ENCODE results near the gene UST. TPM values are rescaled to one million over a fixed set of nuclear protein-coding genes. Genes with fewer than 3 reads are reported as not detected.

The UST gene
- total and polyA plus RNA-seq, 2 of the 8 experiments (the other 6 are each of a cell fraction or from before 2014, with no cell fraction given): 13.5 to 34.5 TPM

DNA sequence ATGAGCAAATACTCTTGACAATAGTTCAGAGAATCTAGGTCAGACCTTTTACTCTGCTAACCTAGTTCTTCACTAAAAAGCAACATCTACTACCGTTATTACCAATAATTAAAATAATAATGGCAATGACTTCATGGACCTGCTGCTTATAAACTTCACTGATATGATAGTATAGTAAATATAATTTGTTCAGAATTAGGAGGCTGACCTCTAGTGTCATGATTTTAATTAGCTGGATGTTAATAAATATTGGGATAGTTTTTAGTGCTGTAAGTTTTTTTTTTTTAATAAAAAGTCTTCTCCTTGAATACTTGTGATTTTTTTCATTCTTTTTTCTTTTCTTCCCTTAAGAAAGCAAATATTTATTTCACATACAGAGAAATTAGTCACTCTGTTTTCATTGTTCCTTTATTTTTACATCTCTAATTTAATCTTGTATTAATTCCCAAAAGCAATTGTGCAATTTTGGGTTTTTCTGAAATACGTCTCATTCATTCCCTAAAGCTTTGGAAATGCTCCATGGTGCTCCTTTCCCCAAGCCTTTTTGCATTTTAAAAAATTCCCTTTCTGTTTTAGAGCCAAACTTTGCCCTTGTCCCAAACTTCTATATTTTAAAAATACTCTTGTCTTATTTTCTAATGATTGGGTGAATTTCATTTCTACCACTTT lies 46.6 kb upstream of the UST start:
- no peak overlapping the region for H3K4me2 ChIP-seq (ENCODE audit: insufficient read depth in 1 of 2, low read depth in 2 of 2, low read length in 2 of 2)
- H3K79me1 ChIP-seq (ENCODE audit: low read depth, low read length): no peaks in the 10 kb centered on the region
- ChIA-PET POLR2A (ENCODE audit: partially characterized antibody) (no interaction called here), CTCF (ENCODE audit: partially characterized antibody) (interaction anchor here (1.0 kb wide), 1 partner anchor 73 kb away, joined by 3 read pairs; no protein-coding TSS in a partner anchor)
- H4K5ac ChIP-seq (ENCODE audit: insufficient read length, low read depth, low read length): no peak overlapping the region
- no peak overlapping the region for H2AFZ ChIP-seq (ENCODE audit: low read length)
- no peaks in the 10 kb centered on the region for H3K23me2 ChIP-seq (ENCODE audit: low read depth, low read length)
- TF ChIP-seq, protein P1, sequence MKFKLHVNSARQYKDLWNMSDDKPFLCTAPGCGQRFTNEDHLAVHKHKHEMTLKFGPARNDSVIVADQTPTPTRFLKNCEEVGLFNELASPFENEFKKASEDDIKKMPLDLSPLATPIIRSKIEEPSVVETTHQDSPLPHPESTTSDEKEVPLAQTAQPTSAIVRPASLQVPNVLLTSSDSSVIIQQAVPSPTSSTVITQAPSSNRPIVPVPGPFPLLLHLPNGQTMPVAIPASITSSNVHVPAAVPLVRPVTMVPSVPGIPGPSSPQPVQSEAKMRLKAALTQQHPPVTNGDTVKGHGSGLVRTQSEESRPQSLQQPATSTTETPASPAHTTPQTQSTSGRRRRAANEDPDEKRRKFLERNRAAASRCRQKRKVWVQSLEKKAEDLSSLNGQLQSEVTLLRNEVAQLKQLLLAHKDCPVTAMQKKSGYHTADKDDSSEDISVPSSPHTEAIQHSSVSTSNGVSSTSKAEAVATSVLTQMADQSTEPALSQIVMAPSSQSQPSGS (IDR thresholded peaks at IDR 0.05; ENCODE audit: low read length): no peak
- TF ChIP-seq, protein P2, sequence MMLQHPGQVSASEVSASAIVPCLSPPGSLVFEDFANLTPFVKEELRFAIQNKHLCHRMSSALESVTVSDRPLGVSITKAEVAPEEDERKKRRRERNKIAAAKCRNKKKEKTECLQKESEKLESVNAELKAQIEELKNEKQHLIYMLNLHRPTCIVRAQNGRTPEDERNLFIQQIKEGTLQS (IDR thresholded peaks at IDR 0.05; ENCODE audit: insufficient read depth, low read depth, low read length): no peak
- TF ChIP-seq CHD2 (IDR thresholded peaks at IDR 0.05; ENCODE audit: low read length) (no peak), RBBP5 (IDR thresholded peaks at IDR 0.05; ENCODE audit: borderline replicate concordance, low read depth, low read length) (no peak), BCL11A (IDR thresholded peaks at IDR 0.05; ENCODE audit: low read depth in 2 of 2, low read length in 2 of 2) (no peak), SUZ12 (IDR thresholded peaks at IDR 0.05; ENCODE audit: low read length) (no peak)
- no peak overlapping the region for H4K91ac ChIP-seq (replicated peaks; ENCODE audit: insufficient read length, low read length)
- H2BK5ac ChIP-seq (ENCODE audit: low read depth, low read length): no peak overlapping the region
- H3K27ac ChIP-seq (ENCODE audit: low read depth, low read length): no peak overlapping the region
- no peaks in the 10 kb centered on the region for H3K27me3 ChIP-seq (replicated peaks in 1 of 4; ENCODE audit: control insufficient read depth in 3 of 4, extremely low read depth in 1 of 4, insufficient read depth in 3 of 4, low read length in 3 of 4)
- 89% methylated on average over 2 of the region's 2 CpGs; no CpG with 5 or more reads in 1 of the 2 experiments for WGBS, 2 experiments (ENCODE audit: extremely low coverage in 1 of 2, insufficient coverage in 1 of 2, insufficient read length in 1 of 2, insufficient replicate concordance in 2 of 2, low coverage in 1 of 2, low lambda C conversion rate in 2 of 2, missing lambda C conversion rate in 1 of 2)
- H3K79me2 ChIP-seq (ENCODE audit: control insufficient read depth in 1 of 2, insufficient read depth in 2 of 2, low read length in 2 of 2): no peaks in the 10 kb centered on the region
- H3K18ac ChIP-seq (ENCODE audit: extremely low read depth, low read length): no peak overlapping the region
- H3K4me3 ChIP-seq (ENCODE audit: extremely low read depth in 1 of 4, insufficient read depth in 2 of 4, low read depth in 3 of 4, low read length in 4 of 4): no peak overlapping the region
- H3K4ac ChIP-seq (replicated peaks; ENCODE audit: insufficient read length, low read depth, low read length): no peak overlapping the region
- no peak overlapping the region for H3K23ac ChIP-seq (ENCODE audit: insufficient read length)
- H2BK15ac ChIP-seq (ENCODE audit: low read length): no peak overlapping the region
- no peak overlapping the region for H3K14ac ChIP-seq (ENCODE audit: insufficient read length)
- H4K8ac ChIP-seq (ENCODE audit: extremely low read depth, insufficient read depth, low read length): no peak overlapping the region
- H3K9ac ChIP-seq (replicated peaks in 1 of 4; ENCODE audit: extremely low read depth in 1 of 4, low read depth in 3 of 4, low read length in 3 of 4): no peak overlapping the region
- no peaks in the 10 kb centered on the region for H3K4me1 ChIP-seq (replicated peaks in 1 of 4; ENCODE audit: control insufficient read depth in 3 of 4, insufficient read depth in 4 of 4, low read length in 3 of 4)
- peaks cover 7 to 16% of the 10 kb centered on the region in 2 experiments; a peak in 1 of 4 replicates for H3K9me3 ChIP-seq (ENCODE audit: insufficient read depth in 2 of 2, low read depth in 1 of 2, low read length in 1 of 2)
- no peak overlapping the region for H2BK20ac ChIP-seq (ENCODE audit: low read length)
- no peaks in the 10 kb centered on the region for H3K36me3 ChIP-seq (ENCODE audit: control insufficient read depth in 2 of 4, insufficient read depth in 4 of 4, low read length in 3 of 4)
- no peak overlapping the region for H2BK120ac ChIP-seq (replicated peaks; ENCODE audit: low read depth, low read length)
- no peaks in the 10 kb centered on the region for H4K20me1 ChIP-seq (replicated peaks in 1 of 2; ENCODE audit: control insufficient read depth in 1 of 2, insufficient read depth in 2 of 2, low read length in 2 of 2)
- no peak overlapping the region for H2BK12ac ChIP-seq (ENCODE audit: low read depth, low read length)
- FAIRE-seq: no peak
- DNase-seq (ENCODE audit: low read depth in 1 of 2, low spot score in 2 of 2): no peak
- H3K56ac ChIP-seq (replicated peaks; ENCODE audit: insufficient read length, low read depth, low read length): no peak overlapping the region
- H2AK5ac ChIP-seq (ENCODE audit: low read depth, low read length): no peak overlapping the region

Measured in H1 (cell line).